B cell (primary cell): ENCODE measurements around the gene ARHGEF10L. TPM values are rescaled to one million over a fixed set of nuclear protein-coding genes. Genes with fewer than 3 reads are reported as not detected.

Experiments used
- ATAC-seq: fragments of 200-7000 bp; cut with Tn5 transposase; one replicate; pipeline ENCODE4 v1.10.0; 2021; ENCODE audit warnings: low read depth, mild to moderate bottlenecking, moderate number of reproducible peaks, moderate library complexity
- CTCF ChIA-PET: fragments of 350-600 bp; sonication (Branson Sonifier 250); formaldehyde crosslinking; loops from one replicate; lab custom pipeline; 2021; ENCODE audit warnings: antibody characterized with exemption, inconsistent platforms; lab: Charles Lee
- POLR2A ChIA-PET: fragments of 350-600 bp; sonication (Branson Sonifier 250); formaldehyde crosslinking; loops from one replicate; lab custom pipeline; 2021; ENCODE audit warnings: antibody characterized with exemption; lab: Charles Lee
- DNase-seq: peaks from one replicate; pipeline ENCODE4 v3.0.0; 2013
- H2AFZ ChIP-seq: 2 replicates; pipeline ENCODE4 v1.6.1; 2012; ENCODE audit warnings: mild to moderate bottlenecking, low read depth, low read length; ENCODE audit not compliant: insufficient read depth, poor library complexity, severe bottlenecking
- H3K27ac ChIP-seq, 2 donors: 1 replicate in 1 of 2; 2 replicates in 1 of 2; pipeline ENCODE4 v1.5.1; 2012 to 2013; ENCODE audit warnings: low read length in 2 of 2, mild to moderate bottlenecking in 2 of 2, moderate library complexity in 1 of 2
- H3K27me3 ChIP-seq, 4 experiments: fragments of 200-600 bp in 1 of 4; sonication (generic) in 1 of 4; replicated peaks in 1 of 4; 1 replicate in 2 of 4; 2 replicates in 2 of 4; pipeline versions ENCODE4 v1.6.1 to v1.7.0; 2013 to 2016; ENCODE audit warnings: low read length in 3 of 4, mild to moderate bottlenecking in 2 of 4, mixed read lengths in 1 of 4, moderate library complexity in 1 of 4; ENCODE audit not compliant: insufficient read depth in 4 of 4, control insufficient read depth in 3 of 4; ENCODE audit errors: control extremely low read depth in 1 of 4
- H3K36me3 ChIP-seq, 2 experiments: replicated peaks in 1 of 2; 1 replicate in 1 of 2; 2 replicates in 1 of 2; pipeline versions ENCODE4 v1.6.1 to v1.7.1; 2013; ENCODE audit warnings: low read length in 1 of 2; ENCODE audit not compliant: insufficient read depth in 2 of 2, control insufficient read depth in 1 of 2; ENCODE audit errors: control extremely low read depth in 1 of 2, extremely low read depth in 1 of 2
- H3K4me1 ChIP-seq, 2 donors: fragments of 200-600 bp in 1 of 2; sonication (generic) in 1 of 2; 1 replicate in 1 of 2; 2 replicates in 1 of 2; pipeline versions ENCODE4 v1.5.1 to v1.6.1; 2013 to 2017; ENCODE audit warnings: low read length in 2 of 2; ENCODE audit not compliant: control insufficient read depth in 2 of 2, insufficient read depth in 2 of 2
- H3K4me2 ChIP-seq: replicated peaks from 2 replicates; pipeline ENCODE3; 2012; ENCODE audit warnings: mild to moderate bottlenecking, low read depth, low read length; ENCODE audit not compliant: poor library complexity, severe bottlenecking
- H3K4me3 ChIP-seq, 5 experiments: fragments of 200-600 bp in 1 of 5; sonication (generic) in 1 of 5; 1 replicate in 3 of 5; 2 replicates in 2 of 5; pipeline versions ENCODE4 v1.5.1 to v1.7.0; 2011 to 2016; ENCODE audit warnings: low read length in 4 of 5, mild to moderate bottlenecking in 4 of 5, low read depth in 2 of 5, control low read depth in 1 of 5, moderate library complexity in 1 of 5; ENCODE audit not compliant: insufficient read depth in 1 of 5; ENCODE audit errors: control extremely low read depth in 1 of 5, extremely low read depth in 1 of 5
- H3K79me2 ChIP-seq: fragments of 200-600 bp; sonication (generic); one replicate; pipeline ENCODE4 v1.6.0; 2016; ENCODE audit warnings: low read length; ENCODE audit not compliant: control insufficient read depth, insufficient read depth
- H3K9ac ChIP-seq: fragments of 200-600 bp; sonication (generic); 2 replicates; pipeline ENCODE4 v1.6.1; 2017; ENCODE audit warnings: mild to moderate bottlenecking, low read length, moderate library complexity
- H3K9me3 ChIP-seq, 3 donors: one replicate each; pipeline versions ENCODE4 v1.6.1 to v1.7.1; 2013; ENCODE audit warnings: low read length in 2 of 3; ENCODE audit not compliant: control insufficient read depth in 2 of 3, insufficient read depth in 1 of 3; ENCODE audit errors: control extremely low read depth in 1 of 3
- H4K20me1 ChIP-seq: 2 replicates; pipeline ENCODE4 v1.6.0; 2012; ENCODE audit warnings: mild to moderate bottlenecking, low read length; ENCODE audit not compliant: insufficient read depth, control insufficient read depth, poor library complexity, severe bottlenecking
- H3K27ac Mint-ChIP-seq: one replicate; pipeline ENCODE4 v1.8.0; 2021; ENCODE audit warnings: mixed read lengths
- H3K27me3 Mint-ChIP-seq: one replicate; pipeline ENCODE4 v1.8.0; 2021; ENCODE audit warnings: mixed read lengths
- H3K4me1 Mint-ChIP-seq: one replicate; pipeline ENCODE4 v1.8.0; 2021; ENCODE audit warnings: mixed read lengths
- H3K4me3 Mint-ChIP-seq: one replicate; pipeline ENCODE4 v1.8.0; 2021; ENCODE audit warnings: mixed read lengths
- H3K9me3 Mint-ChIP-seq: one replicate; pipeline ENCODE4 v1.8.0; 2022; ENCODE audit warnings: mixed read lengths; ENCODE audit not compliant: insufficient read depth
- EZH2 ChIP-seq: IDR thresholded peaks from 2 replicates; pipeline ENCODE4 v1.6.1; 2012; ENCODE audit warnings: borderline replicate concordance, low read depth, mild to moderate bottlenecking, moderate library complexity, low read length; ENCODE audit not compliant: insufficient read depth, poor library complexity, severe bottlenecking
- WGBS: methylation state at CpG from one replicate; pipeline ENCODE4 v1.1.5; 2013; ENCODE audit warnings: missing lambda C conversion rate; ENCODE audit not compliant: insufficient coverage; 5-methylcytosine and 5-hydroxymethylcytosine counted together
- intact Hi-C: fragments of 100-400 bp; cut with micrococcal nuclease; formaldehyde crosslinking; loops from one replicate; pipeline ENCODE4 v1.10.0; 2022
- polyA plus RNA-seq: library from polyadenylated mRNA; depleted of rRNA; stranded (reverse); fragments of >200 nt; gene quantifications from 2 replicates; pipeline ENCODE4 v1.2.3, GENCODE V29; 2012
- total RNA-seq, 2 donors: library from RNA; stranded (reverse); fragments of 120-200 nt in 1 of 2; gene quantifications; 1 replicate in 1 of 2; 2 replicates in 1 of 2; pipeline versions ENCODE4 v1.2.3 to v1.2.4, GENCODE V29; 2013 to 2022
- TF ChIP-seq, protein P1 (sequence below): fragments of 200-600 bp; IDR thresholded peaks from one replicate; pipeline ENCODE4 v1.8.0; 2022; ENCODE audit warnings: antibody characterized with exemption, mild to moderate bottlenecking

ARHGEF10L gene
- total and polyA plus RNA-seq, 2 donors (not counting 1 experiment from before 2014, with no cell fraction given) = 2.0 to 4.9 TPM

DNA sequence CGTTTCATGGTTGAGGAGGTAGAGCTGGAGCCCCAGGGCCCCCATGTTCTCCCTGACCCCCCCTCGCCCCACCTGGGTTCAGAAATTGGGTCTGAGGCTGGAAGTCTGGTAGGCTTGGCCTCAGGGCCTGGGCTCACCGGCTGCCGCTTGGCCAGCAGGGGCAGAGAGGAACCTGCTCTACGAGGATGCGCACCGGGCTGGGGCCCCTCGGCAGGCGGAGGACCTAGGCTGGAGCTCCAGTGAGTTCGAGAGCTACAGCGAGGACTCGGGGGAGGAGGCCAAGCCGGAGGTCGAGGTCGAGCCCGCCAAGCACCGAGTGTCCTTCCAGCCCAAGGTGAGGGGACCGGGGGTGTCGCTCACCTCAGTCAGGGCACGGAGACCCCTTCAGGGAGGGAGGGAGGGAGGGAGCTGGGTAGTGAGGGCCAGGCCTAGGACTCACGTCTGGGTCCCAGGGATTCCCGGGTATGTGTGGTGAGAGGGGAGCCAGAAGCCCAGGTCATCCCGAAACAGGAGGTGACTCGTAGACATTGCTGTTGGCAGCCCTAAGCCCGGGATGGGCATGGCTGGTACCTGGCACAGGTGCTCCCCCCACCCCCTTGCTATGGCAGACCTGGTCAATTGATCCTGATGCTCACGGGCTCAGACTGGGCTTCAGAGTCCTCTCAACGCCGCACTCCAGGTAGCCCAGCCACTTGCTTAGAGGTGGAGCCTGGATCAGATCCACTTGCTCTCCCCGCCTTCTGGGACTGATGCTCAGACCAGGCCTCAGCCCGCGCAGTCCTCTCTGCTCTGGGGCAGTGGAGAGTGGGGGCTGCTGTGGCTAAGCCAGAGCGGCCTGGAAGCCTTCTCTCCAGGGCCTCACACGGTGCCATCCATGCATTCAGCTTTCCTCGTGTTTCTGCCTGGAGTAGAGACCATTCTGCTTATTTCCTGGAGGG, 68.4 kb downstream of the ARHGEF10L start:
- ChIA-PET POLR2A (no interaction called here), CTCF (interaction anchor here (1.1 to 4.5 kb wide), 8 partner anchors 13 to 187 kb away, joined by 3 to 73 read pairs (median 4); no protein-coding TSS in a partner anchor)
- 94% methylated on average over 30 of the region's 34 CpGs for WGBS
- H3K9ac ChIP-seq = no peak overlapping the region
- H3K27me3 ChIP-seq = no peaks in the 10 kb centered on the region
- DNase-seq = no peak
- H3K4me1 ChIP-seq = no peaks in the 10 kb centered on the region
- H2AFZ ChIP-seq = no peak overlapping the region
- H3K9me3 ChIP-seq = no peaks in the 10 kb centered on the region
- no peak overlapping the region for H3K4me2 ChIP-seq
- no peak for ATAC-seq
- H3K9me3 Mint-ChIP-seq = no peaks in the 10 kb centered on the region
- no peak overlapping the region for H3K4me3 ChIP-seq
- H4K20me1 ChIP-seq = no peaks in the 10 kb centered on the region
- no peak for TF ChIP-seq EZH2
- TF ChIP-seq, protein P1, sequence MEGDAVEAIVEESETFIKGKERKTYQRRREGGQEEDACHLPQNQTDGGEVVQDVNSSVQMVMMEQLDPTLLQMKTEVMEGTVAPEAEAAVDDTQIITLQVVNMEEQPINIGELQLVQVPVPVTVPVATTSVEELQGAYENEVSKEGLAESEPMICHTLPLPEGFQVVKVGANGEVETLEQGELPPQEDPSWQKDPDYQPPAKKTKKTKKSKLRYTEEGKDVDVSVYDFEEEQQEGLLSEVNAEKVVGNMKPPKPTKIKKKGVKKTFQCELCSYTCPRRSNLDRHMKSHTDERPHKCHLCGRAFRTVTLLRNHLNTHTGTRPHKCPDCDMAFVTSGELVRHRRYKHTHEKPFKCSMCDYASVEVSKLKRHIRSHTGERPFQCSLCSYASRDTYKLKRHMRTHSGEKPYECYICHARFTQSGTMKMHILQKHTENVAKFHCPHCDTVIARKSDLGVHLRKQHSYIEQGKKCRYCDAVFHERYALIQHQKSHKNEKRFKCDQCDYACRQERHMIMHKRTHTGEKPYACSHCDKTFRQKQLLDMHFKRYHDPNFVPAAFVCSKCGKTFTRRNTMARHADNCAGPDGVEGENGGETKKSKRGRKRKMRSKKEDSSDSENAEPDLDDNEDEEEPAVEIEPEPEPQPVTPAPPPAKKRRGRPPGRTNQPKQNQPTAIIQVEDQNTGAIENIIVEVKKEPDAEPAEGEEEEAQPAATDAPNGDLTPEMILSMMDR = no peak
- H3K27me3 Mint-ChIP-seq = no peaks in the 10 kb centered on the region
- intact Hi-C loops = loop anchor here (1.0 kb wide), 1 partner anchor 114 kb away; no protein-coding TSS in a partner anchor
- no peak overlapping the region for H3K27ac ChIP-seq
- no peak overlapping the region for H3K4me3 Mint-ChIP-seq
- no peaks in the 10 kb centered on the region for H3K79me2 ChIP-seq
- no peaks in the 10 kb centered on the region for H3K36me3 ChIP-seq
- no peak overlapping the region for H3K27ac Mint-ChIP-seq
- no peaks in the 10 kb centered on the region for H3K4me1 Mint-ChIP-seq

DNA sequence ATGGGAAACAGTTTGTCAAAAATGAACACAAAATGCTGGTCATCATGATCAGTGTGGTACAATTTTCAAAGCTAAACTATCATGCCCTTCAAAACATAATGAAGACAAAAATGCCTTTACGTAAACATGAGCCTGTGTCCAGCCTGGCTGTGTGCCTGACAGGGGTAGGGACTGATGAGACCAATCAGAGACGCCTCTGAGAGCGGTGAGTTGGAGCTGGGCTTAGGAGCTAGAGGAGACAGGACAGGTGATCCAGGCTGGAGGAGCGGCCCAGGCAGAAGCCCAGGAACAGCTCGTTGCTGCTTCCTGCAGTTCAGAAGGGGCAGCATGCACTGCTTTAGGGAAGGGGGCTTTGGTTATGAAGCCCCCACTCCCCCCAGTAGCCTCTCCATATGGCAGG, 70.0 kb downstream of the ARHGEF10L start:
- H3K27ac ChIP-seq = no peak overlapping the region
- no peaks in the 10 kb centered on the region for H3K4me1 Mint-ChIP-seq
- no peaks in the 10 kb centered on the region for H3K9me3 Mint-ChIP-seq
- POLR2A ChIA-PET = no interaction called here
- no peak overlapping the region for H3K4me2 ChIP-seq
- H2AFZ ChIP-seq = no peak overlapping the region
- DNase-seq = no peak
- no peaks in the 10 kb centered on the region for H3K27me3 ChIP-seq
- no peaks in the 10 kb centered on the region for H3K79me2 ChIP-seq
- peaks cover 6% of the 10 kb centered on the region for H3K27me3 Mint-ChIP-seq
- H3K4me3 Mint-ChIP-seq = no peak overlapping the region
- H3K9ac ChIP-seq = no peak overlapping the region
- CTCF ChIA-PET = no interaction called here
- no peak for ATAC-seq
- H3K4me3 ChIP-seq = no peak overlapping the region
- no peaks in the 10 kb centered on the region for H3K36me3 ChIP-seq
- no peak overlapping the region for H3K27ac Mint-ChIP-seq
- H4K20me1 ChIP-seq = no peaks in the 10 kb centered on the region
- 81% methylated on average over 4 of the region's 5 CpGs for WGBS
- intact Hi-C loops = no loop called here
- no peaks in the 10 kb centered on the region for H3K9me3 ChIP-seq
- H3K4me1 ChIP-seq = no peaks in the 10 kb centered on the region
- TF ChIP-seq, protein P1 = no peak
- no peak for TF ChIP-seq EZH2
